ENCODE results near the gene SERINC5. TPM values are rescaled to one million over a fixed set of nuclear protein-coding genes. Genes with fewer than 3 reads are reported as not detected.

SERINC5 gene
- total RNA-seq, 1 experiment from 2014 or later: 52.3 TPM

DNA sequence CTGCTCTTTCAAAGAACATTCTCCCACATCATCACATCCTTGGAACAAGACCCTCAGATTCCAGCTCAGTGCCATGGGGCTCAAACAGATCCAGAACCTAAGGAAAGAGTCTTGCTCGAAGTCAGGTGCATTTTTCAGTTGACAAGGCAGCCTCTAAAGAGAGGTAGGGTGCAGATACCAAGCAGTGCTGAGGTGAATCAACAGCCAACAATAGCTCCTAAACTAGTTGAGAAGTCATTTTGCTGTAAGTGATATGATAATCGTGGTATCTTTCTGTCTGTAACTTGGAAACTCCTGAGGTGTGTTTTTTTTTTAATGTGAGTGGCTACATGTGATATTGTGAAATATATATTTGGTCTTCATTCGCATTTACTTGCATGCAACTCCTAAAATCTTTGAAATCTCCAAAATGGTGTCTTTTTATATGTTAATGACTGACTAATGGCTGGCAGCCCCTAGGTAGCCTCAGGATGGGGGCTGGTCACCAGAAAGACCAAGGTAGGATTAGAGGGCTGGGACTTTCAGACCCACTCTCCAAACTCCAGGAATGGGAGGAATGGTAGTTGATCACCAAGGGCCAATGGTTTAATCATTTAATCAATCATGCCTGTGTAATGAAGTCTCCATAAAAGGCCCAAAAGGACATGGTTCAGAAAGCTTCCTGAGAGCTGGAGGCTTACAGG, 96.6 kb downstream of the SERINC5 start:
- peaks cover 34 to 75% (median 34%) of the 10 kb centered on the region in 3 experiments for H3K36me3 Mint-ChIP-seq (ENCODE audit: insufficient read depth in 1 of 3, low read depth in 3 of 3)
- WGBS (ENCODE audit: extremely low coverage, insufficient read length, low lambda C conversion rate): no CpG with 5 or more reads among the region's 3 CpGs

More for the DNA sequence above, 96.6 kb downstream of the SERINC5 start:
- Mint-ChIP-seq H3K27me3 (ENCODE audit: low read depth) (no peaks in the 10 kb centered on the region), H3K4me3 (no peak overlapping the region; a peak in 1 of 5 replicates), H3K9me3 (peaks cover 2 to 10% of the 10 kb centered on the region in 2 experiments; a peak in 3 of 5 replicates), H3K4me1 (peaks cover 42 to 43% of the 10 kb centered on the region in 2 experiments), H3K27ac (peak overlapping the region; percentile 75 to 85 (median 81))
- Histone ChIP-seq H4K91ac (ENCODE audit: insufficient read length, low read depth, low read length) (no peak overlapping the region), H2BK20ac (ENCODE audit: low read depth, low read length, poor library complexity, severe bottlenecking) (peak overlapping the region; percentile 93), H2BK120ac (ENCODE audit: low read depth, low read length, poor library complexity, severe bottlenecking) (no peak overlapping the region), H3K23ac (ENCODE audit: insufficient read length, low read depth, low read length) (no peak overlapping the region), H3K27me3 (ENCODE audit: insufficient read depth, low read length) (no peaks in the 10 kb centered on the region), H2AFZ (ENCODE audit: low read length) (no peak overlapping the region), H2BK12ac (ENCODE audit: insufficient read length, low read depth, low read length) (no peak overlapping the region), H3K4ac (ENCODE audit: low read depth, low read length) (no peak overlapping the region), H2BK15ac (ENCODE audit: low read depth, low read length) (no peak overlapping the region), H3K9me3 (ENCODE audit: control insufficient read depth, low read depth, low read length) (no peaks in the 10 kb centered on the region), H4K8ac (replicated peaks; ENCODE audit: insufficient read length, low read depth, low read length) (no peak overlapping the region), H3K9ac (ENCODE audit: extremely low read depth, insufficient read length, low read length) (no peak overlapping the region), H3K4me1 (ENCODE audit: insufficient read depth, low read length) (peaks cover 13% of the 10 kb centered on the region), H2BK5ac (ENCODE audit: insufficient read length, low read length) (no peak overlapping the region), H3K27ac (ENCODE audit: insufficient read length, low read depth, low read length) (peak overlapping the region; percentile 21), H2AK5ac (ENCODE audit: insufficient read length, low read length) (no peak overlapping the region), H3K79me1 (ENCODE audit: insufficient read depth, low read depth, low read length, poor library complexity, severe bottlenecking) (no peaks in the 10 kb centered on the region), H3K18ac (ENCODE audit: insufficient read length, low read depth, low read length) (no peak overlapping the region), H3K4me2 (ENCODE audit: insufficient read depth, insufficient read length, low read length) (peak overlapping the region; percentile 4), H3T11ph (ENCODE audit: low read length) (no peak overlapping the region), H3K14ac (ENCODE audit: insufficient read depth, low read length) (no peak overlapping the region), H3K79me2 (ENCODE audit: insufficient read depth, low read length) (no peaks in the 10 kb centered on the region), H4K5ac (ENCODE audit: insufficient read length, low read depth, low read length) (no peak overlapping the region), H3K56ac (ENCODE audit: insufficient read length, low read depth, low read length) (no peak overlapping the region), H4K20me1 (ENCODE audit: control insufficient read depth, insufficient read depth, insufficient read length) (no peaks in the 10 kb centered on the region), H3K23me2 (ENCODE audit: insufficient read length, low read depth, low read length, poor library complexity, severe bottlenecking) (no peaks in the 10 kb centered on the region)
- TF ChIP-seq CTCF (conservative IDR thresholded peaks at IDR 0.05): no peak
- DNase-seq: no peak

All from H9 (cell line).